NT2/D1 (cell line): ENCODE data around the gene CD180.

ENCODE experiments used
- SUZ12 ChIP-seq: IDR thresholded peaks from 2 replicates; pipeline ENCODE4 v1.6.1; 2011; ENCODE audit not compliant: insufficient read length, insufficient read depth; ENCODE audit errors: extremely low read depth
- YY1 ChIP-seq: IDR thresholded peaks from 2 replicates; pipeline ENCODE4 v1.6.1; 2011; ENCODE audit not compliant: insufficient read length, insufficient read depth
- ZNF274 ChIP-seq: IDR thresholded peaks from 2 replicates; pipeline ENCODE4 v1.6.1; 2011; ENCODE audit warnings: mild to moderate bottlenecking, low read depth, low read length

GRCh38 chr5:67149951-67150523, 46.6 kb downstream of the CD180 start:
- TF ChIP-seq ZNF274 (no peak), YY1 (no peak), SUZ12 (no peak)
